ENCODE results near the gene MRPS2. TPM values are rescaled to one million over a fixed set of nuclear protein-coding genes. Genes with fewer than 3 reads are reported as not detected.

Gene MRPS2
- total RNA-seq: 13.6 TPM

GRCh38 chr9:135500525-135501260, at the start of gene MRPS2:
TSS of gene MRPS2 (plus strand) at chr9:135500682. CDS start at chr9:135500711, 29 bp downstream.

GRCh38 chr9:135479469-135480052, 20.9 kb upstream of the MRPS2 start, which contains the start of gene PPP1R26:
TSS of gene PPP1R26 (plus strand) at chr9:135479782. CDS start at chr9:135484511, 4,729 bp downstream.

GRCh38 chr9:135520916-135521607, 20.6 kb downstream of the MRPS2 start, which contains the start of gene LCN1:
TSS of gene LCN1 (plus strand) at chr9:135521440. CDS start at chr9:135521498, 58 bp downstream.

GRCh38 chr9:135545646-135546176, 45.2 kb downstream of the MRPS2 start, which contains the start of gene OBP2A:
TSS of gene OBP2A (plus strand) at chr9:135546126. CDS start at chr9:135546181, 55 bp downstream.

Other genes with a start within 250 kb of the MRPS2 start
- gene PPP1R26, start 20.9 kb upstream of the MRPS2 start, total RNA-seq: 33.0 TPM
- gene LCN1, start 20.8 kb downstream of the MRPS2 start, total RNA-seq: not detected
- not detected for gene OBP2A, start 45.4 kb downstream of the MRPS2 start, total RNA-seq
- gene PAEP, start 61.1 kb downstream of the MRPS2 start, total RNA-seq: not detected
- gene GLT6D1, start 138.9 kb downstream of the MRPS2 start, total RNA-seq: not detected
- gene LCN9, start 162.6 kb downstream of the MRPS2 start, total RNA-seq: not detected
- gene SOHLH1, start 198.8 kb downstream of the MRPS2 start, total RNA-seq: not detected
- gene KCNT1, start 201.5 kb downstream of the MRPS2 start, total RNA-seq: 12.2 TPM